Measurements from ENCODE around the gene USP3. TPM values are rescaled to one million over a fixed set of nuclear protein-coding genes. Genes with fewer than 3 reads are reported as not detected.

USP3 gene
- total and polyA plus RNA-seq, 10 of the 15 experiments (the other 5 are each of a cell fraction or from before 2014, with no cell fraction given), result 23.8 to 64.5 (median 50.3) TPM

DNA sequence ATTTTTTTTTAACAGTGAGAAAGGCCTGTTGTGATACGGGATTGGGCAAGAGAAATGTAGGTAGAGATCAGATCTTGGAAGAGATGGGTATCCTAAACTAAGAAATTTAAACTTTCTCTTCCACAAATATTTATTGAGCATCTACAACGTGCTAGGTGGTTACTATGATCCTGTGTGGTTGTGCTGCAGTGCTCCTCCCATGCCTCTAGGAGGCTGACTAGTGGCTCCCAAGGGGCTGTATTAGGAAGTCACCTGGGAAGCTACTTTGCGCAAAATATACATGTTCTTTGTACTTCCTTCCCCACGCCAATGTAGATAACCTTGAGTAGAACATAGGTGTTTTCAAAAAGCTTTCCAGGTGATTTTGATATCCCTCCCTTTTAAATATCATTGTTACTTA lies 27.2 kb downstream of the USP3 start (continued):
- no peak for TF ChIP-seq IRF3 (IDR thresholded peaks at IDR 0.05)
- no peak for TF ChIP-seq HCFC1 (IDR thresholded peaks at IDR 0.05; ENCODE audit: low read length)
- TF ChIP-seq, protein P1, sequence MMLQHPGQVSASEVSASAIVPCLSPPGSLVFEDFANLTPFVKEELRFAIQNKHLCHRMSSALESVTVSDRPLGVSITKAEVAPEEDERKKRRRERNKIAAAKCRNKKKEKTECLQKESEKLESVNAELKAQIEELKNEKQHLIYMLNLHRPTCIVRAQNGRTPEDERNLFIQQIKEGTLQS (IDR thresholded peaks at IDR 0.05; ENCODE audit: borderline replicate concordance, extremely low read depth, low read depth, low read length), result no peak
- TF ChIP-seq ZNF274 (IDR thresholded peaks at IDR 0.05; ENCODE audit: insufficient read depth, insufficient read length), result no peak

- peaks cover 0 to 8% of the 10 kb centered on the region in 2 experiments; a peak in 1 of 4 replicates for H3K36me3 ChIP-seq (ENCODE audit: control insufficient read depth in 2 of 2, insufficient read depth in 2 of 2, low read length in 1 of 2)
- no peak for DNase-seq (ENCODE audit: low read depth, low spot score)
- BruUV-seq (replicated peaks), result no TSS peak
- WGBS (ENCODE audit: insufficient coverage, insufficient replicate concordance, low lambda C conversion rate, missing lambda C conversion rate), result 94% methylated on average over 5 of the region's 5 CpGs
- ATAC-seq, result no peak
- no peaks in the 10 kb centered on the region for H4K20me1 ChIP-seq (ENCODE audit: control insufficient read depth, insufficient read depth)
- ChIA-PET SMC1A (ENCODE audit: uncharacterized antibody, unreplicated experiment) (interaction anchor here (0.5 to 11.6 kb wide), 17 partner anchors 12 to 844 kb away, joined by 3 to 133 read pairs (median 4); partner anchors contain the start of gene USP3), RAD21 (ENCODE audit: unreplicated experiment) (interaction anchor here (1.0 to 7.2 kb wide), 12 partner anchors 10 to 67 kb away, joined by 3 to 75 read pairs (median 6); partner anchors contain the start of gene USP3), POLR2A (interaction anchor here (0.5 to 6.6 kb wide), 5 partner anchors 11 to 45 kb away, joined by 3 to 47 read pairs (median 4); partner anchors contain the start of gene USP3), CTCF (interaction anchor here (0.8 to 8.4 kb wide), 13 partner anchors 9 to 535 kb away, joined by 3 to 52 read pairs (median 6); partner anchors contain the start of gene FBXL22)
- no peak for TF ChIP-seq DPF2 (IDR thresholded peaks at IDR 0.05)
- TF ChIP-seq YY1 (IDR thresholded peaks at IDR 0.05; ENCODE audit: low read depth, low read length), result 0 out of 2 replicates have a peak, but pooled peaks have one; percentile 29
- no peak overlapping the region for H3K9ac ChIP-seq (ENCODE audit: control insufficient read depth, insufficient read depth, low read length)
- no peak overlapping the region for H2AFZ ChIP-seq (ENCODE audit: control insufficient read depth, low read depth, low read length)
- in situ Hi-C loops (cut with MboI), result no loop called here
- peaks cover 57% of the 10 kb centered on the region for H3K4me1 ChIP-seq (ENCODE audit: control insufficient read depth, insufficient read depth, low read length)
- no peaks in the 10 kb centered on the region for H3K27me3 ChIP-seq (replicated peaks in 1 of 2; ENCODE audit: control insufficient read depth in 2 of 2, insufficient read depth in 2 of 2, low read length in 1 of 2)
- H3K9me3 ChIP-seq (replicated peaks; ENCODE audit: control insufficient read depth, insufficient read depth, low read length), result no peaks in the 10 kb centered on the region
- H3K27ac ChIP-seq (ENCODE audit: control insufficient read depth, insufficient read depth), result no peak overlapping the region
- intact Hi-C loops (cut with micrococcal nuclease; ENCODE audit: unreplicated experiment), result no loop called here
- H3K4me2 ChIP-seq (ENCODE audit: control insufficient read depth, insufficient read depth), result no peak overlapping the region
- no peak overlapping the region for H3K4me3 ChIP-seq
- peaks cover 95% of the 10 kb centered on the region for H3K79me2 ChIP-seq (ENCODE audit: control insufficient read depth, insufficient read depth, low read length)
- FAIRE-seq, result no peak
These were observed 27.9 kb downstream of the USP3 start for GRCh38 chr15:63532307-63532744.
